Ecto neural progenitor cell (in vitro differentiated cells): ENCODE measurements around the gene DOC2B.
"Not testable (repeated sequence)": the region's sequence is repeated elsewhere in the genome, so short reads cannot be mapped to it uniquely, and the experiment has no call there.

Experiments
- DNase-seq: peaks from one replicate; pipeline ENCODE4 v3.0.0-alpha.2; 2018; ENCODE audit warnings: low spot score

Gene DOC2B

DNA sequence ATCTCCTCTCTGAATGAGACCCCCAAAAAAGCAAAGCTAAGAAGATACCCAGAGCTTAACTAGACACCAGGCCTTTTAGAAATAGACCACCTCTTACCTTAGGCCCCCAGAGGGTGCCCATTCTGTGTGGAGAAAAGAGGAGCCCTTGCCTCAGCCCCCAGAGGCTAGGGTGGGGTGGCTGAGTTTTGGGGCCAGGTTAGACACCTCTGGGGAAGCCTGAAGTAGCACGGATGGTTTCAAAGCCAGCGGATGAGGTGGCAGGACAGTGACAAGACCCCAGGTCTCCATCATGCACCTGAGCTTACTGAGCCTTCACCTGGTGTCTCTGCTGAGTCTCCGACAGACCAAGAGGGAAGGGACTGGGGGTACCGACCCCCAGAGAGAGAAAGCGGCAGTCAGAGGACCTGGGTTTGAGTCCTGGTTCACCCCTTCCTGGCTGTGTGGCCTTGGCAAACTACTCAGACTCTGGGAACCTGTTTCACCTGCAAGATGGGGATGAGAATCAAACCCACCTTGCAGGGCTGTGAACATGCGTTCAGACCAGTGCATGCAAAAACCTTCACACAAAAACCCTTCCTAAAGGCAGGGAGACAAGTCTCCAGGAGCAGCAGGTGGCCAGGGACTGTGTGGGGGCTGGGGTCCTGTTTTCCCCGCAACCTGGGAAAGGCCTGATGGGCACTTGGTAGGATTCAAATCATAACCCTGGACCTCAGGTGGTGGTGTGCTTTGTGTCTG, 36.3 kb downstream of the DOC2B start:
- no peak for DNase-seq

GRCh38 chr17:143785-144281, 37.6 kb downstream of the DOC2B start:
- DNase-seq: peak; percentile 98

DNA sequence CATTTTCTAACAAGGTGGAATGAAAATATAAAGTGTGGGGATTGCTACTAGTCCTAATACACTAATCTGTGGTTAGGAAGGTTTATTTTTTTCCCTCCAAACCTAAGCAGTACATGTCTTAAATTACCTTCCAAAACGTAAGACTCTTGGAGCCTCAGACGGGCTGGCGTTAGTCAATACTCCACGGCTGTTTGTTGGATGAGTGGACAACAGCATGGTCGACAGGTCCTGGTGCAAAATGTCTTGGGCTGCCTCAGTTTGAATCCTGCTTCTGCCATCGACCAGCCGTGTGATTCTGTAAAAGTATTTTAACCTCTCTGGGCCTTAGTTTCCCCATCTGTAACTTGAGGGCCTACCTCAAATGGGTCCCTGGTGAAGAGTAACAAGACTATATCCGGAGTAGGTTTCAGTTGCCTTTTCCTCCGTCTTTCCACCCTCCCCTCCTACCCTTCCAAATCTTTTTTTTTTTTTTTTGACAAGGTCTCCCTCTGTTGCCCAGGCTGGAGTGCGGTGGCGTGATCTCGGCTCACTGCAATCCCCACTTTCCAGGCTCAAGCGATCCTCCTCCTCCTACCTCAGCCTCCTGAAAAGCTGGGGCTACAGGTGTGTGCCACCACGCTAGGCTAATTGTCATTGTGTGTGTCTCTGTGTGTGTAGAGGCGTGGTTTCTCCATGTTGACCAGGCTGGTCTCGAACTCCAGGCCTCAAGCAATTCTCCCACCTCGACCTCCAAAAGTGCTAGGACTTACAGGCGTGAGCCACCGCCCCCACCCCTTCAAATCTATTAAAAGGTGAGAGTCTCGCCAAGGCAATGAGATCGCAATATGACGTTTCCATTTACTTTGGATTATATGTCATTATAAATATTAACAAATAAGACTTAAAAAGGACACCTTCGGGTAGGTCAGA, 38.3 kb downstream of the DOC2B start:
- no peak for DNase-seq

GRCh38 chr17:142102-142661, 39.3 kb downstream of the DOC2B start:
- DNase-seq: no peak

GRCh38 chr17:139401-140205, 41.8 kb downstream of the DOC2B start:
- not testable (repeated sequence) for DNase-seq

- DNase-seq: peak; percentile 15
These were observed 44.2 kb downstream of the DOC2B start, which contains the start of gene SCGB1C2 for GRCh38 chr17:137166-137807. Gene SCGB1C2, plus strand, starts transcription at chr17:137569. Its CDS starts 22 bp downstream, at chr17:137591.

- not testable (repeated sequence) for DNase-seq
These were observed 44.9 kb downstream of the DOC2B start for GRCh38 chr17:136531-136930.

- DNase-seq: not testable (repeated sequence)
These were observed 45.6 kb downstream of the DOC2B start for GRCh38 chr17:135895-136294.

DNA sequence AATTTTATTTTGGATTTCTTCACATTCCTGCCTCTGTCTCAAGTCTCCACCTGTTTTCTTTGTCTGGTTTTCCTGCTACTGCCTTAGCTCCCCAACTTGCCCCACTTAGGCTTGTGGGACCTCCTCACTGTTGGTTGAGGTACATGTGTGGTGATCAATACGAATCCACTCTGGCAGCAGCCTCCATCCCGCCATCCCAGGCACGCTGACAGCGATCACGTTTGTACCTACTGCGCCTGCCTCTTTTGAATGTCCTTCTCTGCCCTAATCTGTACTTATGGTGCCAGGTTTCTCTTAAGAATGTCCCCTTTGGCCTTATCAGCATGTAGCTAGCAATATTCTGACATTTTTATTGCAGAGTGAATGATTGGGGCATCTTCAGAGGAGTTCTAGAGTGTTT, 46.4 kb downstream of the DOC2B start:
- DNase-seq: not testable (repeated sequence)

- not testable (repeated sequence) for DNase-seq
These were observed 47.1 kb downstream of the DOC2B start for GRCh38 chr17:134332-134785.

- DNase-seq: peak; percentile 42
These were observed 47.5 kb downstream of the DOC2B start for GRCh38 chr17:133932-134331.

DNA sequence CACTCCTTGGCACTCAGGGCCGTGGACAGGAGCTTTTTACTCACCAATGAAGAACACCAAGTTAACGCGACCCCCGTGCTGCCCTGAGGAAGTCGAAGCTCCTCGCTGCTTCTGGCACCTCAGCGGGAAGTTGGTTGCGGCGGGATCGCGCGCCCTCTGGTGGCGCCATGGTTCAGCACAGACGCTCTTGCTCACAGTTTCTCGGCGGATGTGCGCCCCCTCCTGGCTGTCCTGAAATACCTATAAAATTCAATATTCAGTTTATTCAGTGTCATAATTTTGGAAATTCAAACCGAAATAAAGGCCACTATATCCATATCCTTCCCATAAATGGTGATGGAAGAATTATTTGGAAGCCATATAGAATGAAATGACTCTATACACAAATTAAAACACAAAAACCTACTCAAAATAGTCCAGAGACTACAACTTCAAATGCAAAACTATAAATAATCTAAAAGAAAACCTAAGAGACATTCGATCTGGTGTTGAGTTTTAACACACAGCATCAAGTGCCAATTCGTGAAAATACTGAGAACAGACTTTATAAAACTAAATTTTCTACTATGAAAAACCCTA, 63.0 kb downstream of the DOC2B start:
- DNase-seq: peak; percentile 45

DNA sequence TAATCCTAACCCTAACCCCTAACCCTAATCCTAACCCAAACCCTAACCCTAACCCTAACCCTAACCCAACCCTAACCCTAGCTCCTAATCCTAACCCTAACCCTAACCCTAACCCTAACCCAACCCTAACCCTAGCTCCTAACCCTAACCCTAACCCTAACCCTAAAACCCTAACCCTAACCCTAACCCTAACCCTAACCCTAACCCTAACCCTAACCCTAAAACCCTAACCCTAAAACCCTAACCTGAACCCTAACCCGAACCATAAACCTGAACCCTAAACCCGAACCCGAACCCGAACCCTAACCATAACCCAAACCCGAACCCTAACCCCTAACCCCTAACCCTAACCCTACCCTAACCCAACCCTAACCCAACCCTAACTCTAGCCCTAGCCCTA, 68.3 kb downstream of the DOC2B start:
- DNase-seq: not testable (repeated sequence)
